ENCODE results near the gene KCNAB3. TPM values are rescaled to one million over a fixed set of nuclear protein-coding genes. Genes with fewer than 3 reads are reported as not detected.
"Not testable (repeated sequence)": the region's sequence is repeated elsewhere in the genome, so short reads cannot be mapped to it uniquely, and the experiment has no call there.

KCNAB3 gene
- 4.4 TPM for polyA plus RNA-seq (2013, experiment 1 of 2; ENCODE audit: insufficient read length)
- 4.3 TPM for polyA plus RNA-seq (2013, experiment 2 of 2; ENCODE audit: insufficient read length)

DNA sequence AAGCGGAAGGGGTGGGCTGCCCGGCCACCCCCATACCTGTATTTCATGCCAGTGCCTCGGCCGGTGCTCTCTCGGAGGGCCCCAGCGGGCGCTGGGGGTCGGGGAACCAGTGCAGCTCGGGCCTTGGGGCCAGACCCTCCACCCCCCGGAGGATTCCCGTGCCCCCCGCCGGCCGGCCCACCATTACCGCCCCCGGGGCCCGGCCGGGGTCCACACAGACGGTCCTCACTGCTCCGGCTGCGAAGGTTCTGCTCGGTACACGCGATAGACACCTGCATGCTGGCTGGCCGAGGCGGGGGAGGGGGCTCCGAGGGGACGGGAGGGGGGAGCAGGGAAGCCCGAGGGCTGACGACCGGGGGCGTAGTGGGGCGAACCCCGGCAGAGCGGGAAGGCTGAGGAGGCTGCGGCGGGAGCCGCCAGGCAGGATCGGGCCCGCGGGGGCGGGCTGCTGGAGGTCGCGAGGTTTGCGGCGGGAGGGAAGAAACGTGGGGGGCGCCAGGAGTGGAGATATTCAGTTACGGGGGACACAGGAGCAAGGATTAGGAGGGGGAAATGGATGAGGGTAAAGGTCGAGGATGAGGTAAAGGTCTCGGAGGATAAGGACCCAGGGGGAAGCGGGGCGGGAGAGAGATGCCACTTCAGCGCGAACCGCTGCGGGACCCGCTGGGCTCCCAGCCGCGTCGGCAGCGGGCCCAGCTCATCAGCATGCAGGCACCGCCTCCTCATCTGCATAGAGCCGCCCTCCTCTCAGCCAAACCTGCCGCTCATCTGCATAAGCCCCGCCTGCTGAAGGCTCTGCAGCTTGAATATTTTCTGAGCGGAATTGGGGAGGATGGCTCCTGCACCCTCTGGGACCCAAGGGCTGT is at the start of gene KCNAB3:
Gene KCNAB3 (minus strand): TSS at position 699 of the 866 bp plus-strand sequence. CDS start 421 bp downstream, at position 278.
- peak; percentile 79 for DNase-seq

DNA sequence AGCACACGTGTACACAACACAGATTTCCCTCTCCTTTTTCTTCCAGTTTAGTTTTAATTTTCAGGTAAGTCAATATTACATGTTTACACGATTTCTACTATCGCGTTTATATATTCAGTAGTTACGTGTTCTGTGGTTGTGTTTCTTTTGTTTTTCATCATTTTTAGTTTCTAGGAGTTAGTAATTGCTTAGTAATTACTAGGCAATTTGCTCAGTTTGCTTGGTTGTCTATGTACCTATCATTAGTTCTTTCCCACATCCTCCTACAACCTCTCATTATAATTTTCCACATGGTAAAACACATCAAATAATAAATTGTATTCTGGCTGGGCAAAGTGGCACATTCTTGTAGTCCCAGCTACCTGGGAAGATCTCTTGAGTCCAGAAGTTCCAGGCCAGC is 48.1 kb upstream of the KCNAB3 start:
- DNase-seq, result no peak

DNA sequence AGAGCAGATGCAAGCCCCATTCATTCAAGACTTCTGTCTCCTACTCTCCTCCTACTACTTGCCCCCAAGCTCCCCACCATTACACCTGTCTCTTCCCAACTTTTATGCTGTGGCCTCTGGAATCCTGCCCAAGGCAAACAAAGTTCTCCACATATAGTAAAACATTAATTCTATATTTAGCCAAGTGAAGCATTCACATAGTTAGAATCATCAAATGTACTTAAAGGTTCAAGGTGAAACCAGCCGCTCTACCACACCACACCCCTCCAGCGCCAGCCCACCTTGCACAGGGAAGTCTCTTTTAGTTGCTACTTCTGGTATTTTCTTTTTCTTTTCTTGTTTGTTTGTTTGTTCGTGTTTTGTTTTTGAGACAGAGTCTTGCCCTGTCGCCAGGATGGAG is 47.4 kb upstream of the KCNAB3 start:
- no peak for DNase-seq

DNA sequence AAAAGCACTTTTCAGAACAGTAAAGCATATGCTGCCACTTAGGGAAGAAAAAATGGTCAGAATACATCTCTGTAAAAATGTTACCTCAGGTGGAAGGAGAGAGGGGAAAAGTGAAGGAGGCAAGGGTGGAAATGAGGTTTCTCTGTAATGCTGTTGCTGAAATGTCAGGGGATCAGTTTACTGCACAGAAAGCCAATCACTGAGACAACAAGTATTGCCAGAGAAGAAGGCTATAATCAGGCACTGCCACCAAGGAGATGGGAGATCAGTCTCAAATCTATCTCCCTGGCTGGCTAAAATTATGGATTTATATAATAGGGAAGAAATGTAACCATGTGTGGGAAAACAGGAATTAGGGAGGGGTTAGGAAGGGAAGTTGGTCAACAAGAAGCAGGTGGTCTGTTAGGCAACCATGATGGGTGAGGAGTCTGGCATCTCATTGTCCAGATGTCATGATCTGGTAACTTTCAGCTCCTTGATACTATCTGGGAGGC is 45.0 kb upstream of the KCNAB3 start:
- no peak for DNase-seq

DNA sequence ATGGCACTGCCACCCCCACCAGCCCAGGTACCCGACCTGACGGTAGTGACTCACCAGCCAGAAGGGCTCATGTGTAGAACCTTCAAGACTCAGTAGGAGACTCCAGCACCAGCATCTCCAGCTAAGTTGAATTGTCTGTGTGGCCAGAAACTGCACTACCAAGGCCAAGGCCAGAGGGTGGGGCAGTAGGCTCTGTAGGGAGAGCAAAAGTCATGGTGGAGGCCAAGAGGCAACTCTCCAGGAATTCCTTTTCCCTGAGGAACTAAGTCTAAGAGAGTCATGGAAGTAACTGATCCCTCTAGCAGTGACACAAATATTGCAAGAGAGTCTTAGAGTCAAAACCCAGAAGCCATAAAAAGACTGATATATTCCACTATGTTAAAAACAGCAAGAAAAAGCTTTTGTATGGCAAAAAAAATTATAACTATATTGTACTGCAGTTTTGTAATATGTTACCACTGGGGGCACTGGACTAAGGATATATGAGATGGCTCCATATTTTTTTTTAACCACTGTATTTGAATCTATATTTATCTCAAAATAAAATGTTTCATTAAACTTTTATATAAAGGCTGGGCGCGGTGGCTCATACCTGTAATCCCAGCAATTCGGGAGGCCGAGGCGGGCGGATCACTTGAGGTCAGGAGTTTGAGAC is 42.6 kb upstream of the KCNAB3 start:
- DNase-seq, result no peak

DNA sequence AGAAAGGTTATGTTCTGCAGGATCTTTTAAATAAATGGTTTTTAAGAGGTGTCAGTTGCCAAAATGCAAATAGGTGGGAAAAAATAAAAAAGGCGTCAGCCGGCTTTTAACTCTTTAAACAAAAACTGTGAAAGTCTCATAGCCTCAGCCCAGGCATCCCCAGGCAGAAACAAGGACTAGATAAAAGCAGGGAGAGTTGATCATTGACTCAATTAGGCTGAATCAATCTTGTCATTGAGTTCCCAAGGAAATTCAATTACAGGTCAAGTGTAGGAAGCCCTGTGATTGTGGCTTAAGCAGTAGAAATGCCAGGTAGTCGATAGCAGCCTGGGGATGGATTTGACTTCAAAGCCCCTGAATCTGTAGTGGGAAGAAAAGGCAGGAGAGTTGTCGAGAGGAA is 42.0 kb upstream of the KCNAB3 start:
- no peak for DNase-seq

DNA sequence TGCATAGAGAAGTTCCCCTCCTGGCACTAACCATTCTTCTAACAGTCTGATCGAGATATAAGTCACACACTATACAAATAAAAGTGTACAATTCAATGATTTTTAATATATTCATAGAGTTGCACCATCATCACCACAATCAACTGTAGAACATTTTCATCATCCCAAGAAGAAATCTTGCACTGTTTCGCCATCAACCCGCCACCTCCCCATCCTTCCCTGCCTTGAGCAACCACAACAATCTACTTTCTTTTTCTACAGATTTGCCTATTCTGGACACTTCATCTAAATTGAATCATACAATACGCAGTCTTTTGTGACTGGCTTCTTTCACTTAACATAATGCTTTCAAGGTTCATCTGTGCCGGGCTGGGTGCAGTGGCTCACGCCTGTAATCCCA is 39.8 kb upstream of the KCNAB3 start:
- DNase-seq, result no peak

DNA sequence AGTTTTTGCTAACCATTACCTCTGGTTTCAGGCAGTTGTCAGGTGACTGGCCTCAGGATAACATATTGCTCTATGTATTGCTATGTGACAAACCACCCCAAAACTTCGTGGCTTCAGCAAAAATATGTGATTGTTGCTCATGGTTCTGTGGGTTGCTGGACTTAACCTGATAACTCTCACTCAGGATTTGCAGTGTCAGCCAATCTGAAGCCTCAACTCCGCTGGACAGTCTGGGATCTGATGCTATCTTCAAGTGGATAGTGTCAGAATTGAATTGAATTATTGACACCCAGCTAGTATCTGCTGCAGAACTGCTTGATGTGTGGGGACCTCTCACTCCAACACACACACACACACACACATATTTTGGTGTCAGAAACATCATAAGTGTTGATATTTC is 38.1 kb upstream of the KCNAB3 start:
- DNase-seq, result no peak

DNA sequence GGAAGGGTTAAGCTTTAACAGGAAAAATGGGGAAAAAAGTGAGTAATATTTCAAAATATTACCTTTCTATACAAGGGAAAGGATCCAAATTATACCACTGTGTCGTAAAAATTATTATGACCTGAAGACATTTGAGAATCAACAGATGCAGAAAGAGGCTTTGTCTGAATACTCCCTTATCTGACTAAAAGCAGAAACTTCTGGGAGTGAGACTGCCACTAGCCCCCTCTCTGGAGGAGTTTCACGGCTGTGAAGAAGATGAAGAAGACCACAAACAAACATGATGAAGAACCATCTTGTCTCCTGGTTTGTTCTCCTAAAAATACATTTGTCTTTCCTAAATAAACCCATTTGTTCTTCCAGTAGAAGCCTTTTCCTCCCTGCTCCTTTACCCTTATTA is 31.8 kb upstream of the KCNAB3 start:
- no peak for DNase-seq

DNA sequence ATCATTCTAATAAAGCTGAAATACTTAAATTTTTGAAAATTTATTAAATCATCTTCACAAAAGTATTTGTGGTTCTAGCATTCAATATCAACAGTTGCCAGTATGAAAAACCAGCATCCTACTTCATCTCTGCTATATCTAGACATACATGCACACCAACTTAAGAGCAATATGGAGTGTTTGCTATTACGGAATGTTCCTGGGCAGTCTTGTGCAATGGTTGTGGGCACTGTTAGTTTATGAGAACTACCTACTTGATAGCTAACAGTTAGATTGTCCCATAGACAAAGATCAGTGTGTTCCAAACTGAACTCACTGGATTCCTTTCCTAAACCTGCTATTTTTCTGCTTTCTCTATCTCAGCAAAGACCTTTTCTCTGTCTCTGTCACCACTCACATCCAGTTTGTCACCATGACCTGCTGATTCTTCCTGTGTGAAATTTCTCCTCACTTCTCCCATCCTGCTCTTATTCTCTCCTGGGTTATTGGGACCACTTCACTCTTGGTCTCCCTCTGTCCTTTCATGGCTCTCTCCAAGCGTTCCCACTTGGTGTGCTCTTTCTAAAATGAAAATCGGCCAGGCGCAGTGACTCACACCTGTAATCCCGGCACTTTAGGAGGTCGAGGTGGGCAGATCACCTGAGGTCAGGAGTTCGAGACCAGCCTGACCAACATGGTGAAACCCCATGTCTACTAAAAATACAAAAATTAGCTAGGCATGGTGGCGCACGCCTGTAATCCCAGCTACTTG is 30.0 kb upstream of the KCNAB3 start:
- no peak for DNase-seq

DNA sequence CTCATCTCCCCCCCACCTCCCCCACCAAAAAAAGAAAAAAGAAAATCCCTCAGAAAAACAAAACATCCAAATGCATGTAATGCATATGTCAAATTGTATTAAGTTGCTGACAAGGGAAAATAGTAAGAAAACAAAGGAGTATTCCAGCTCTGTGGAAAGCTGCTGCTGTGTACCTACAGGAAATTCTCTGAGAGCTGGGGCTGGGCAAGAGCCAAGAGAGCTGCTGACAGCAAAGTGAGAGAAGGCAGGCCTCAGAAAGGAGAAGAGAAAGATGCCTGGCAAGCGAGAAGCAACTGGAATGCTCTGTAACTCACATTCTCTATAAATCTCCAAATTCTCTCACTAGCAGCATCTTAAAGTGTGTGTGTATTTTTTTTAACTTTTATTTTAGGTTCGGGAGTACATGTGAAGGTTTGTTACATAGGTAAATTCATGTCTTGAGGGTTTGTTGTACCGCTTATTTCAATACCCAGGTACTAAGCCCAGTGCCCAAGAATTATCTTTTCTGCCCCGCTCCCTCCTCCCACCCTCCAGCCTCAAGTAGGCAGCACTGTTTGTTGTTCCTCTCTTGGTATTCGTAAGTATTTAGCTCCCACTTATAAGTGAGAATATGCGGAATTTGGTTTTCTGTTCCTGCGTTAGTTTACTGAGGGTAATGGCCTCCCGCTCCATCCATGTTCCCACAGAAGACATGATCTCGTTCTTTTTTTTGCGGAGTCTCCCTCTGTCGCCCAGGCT is 26.7 kb upstream of the KCNAB3 start:
- peak; percentile 18 for DNase-seq

DNA sequence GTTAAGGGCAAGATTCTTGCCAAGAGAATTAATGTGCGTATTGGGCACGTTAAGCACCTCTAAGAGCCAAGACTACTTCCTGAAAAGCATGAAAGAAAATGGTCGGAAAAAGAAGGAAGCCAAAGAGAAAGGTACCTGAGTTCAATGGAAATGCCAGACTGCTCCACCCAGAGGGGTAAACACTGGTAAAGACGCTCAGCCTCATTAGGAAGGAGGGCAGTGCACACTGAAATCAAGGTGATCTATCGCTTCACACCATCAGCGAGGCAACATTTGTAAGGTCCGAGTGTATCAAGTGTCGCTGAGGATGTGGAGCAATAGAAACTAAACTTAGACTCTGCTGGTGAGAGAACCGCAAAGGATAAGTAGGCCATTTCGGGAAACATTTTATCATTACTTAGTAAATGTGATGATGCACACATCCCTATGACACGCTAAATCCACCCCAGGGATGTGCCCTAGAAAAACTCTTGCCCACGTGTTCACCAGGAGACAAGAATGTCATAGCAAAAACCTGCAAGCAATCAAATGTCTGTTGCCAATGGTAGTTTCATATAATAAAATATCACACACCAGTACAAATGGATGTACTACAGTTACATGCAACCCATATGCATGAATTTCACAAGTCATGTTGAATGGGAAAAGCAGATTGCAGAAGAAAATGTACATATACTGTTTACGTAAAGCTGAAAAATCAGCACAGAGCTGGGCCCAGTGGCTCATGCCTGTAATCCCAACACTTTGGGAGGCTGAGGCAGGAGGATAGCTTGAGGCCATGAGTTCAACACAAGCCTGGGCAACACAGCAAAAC is 26.0 kb upstream of the KCNAB3 start:
- peak; percentile 4 for DNase-seq

DNA sequence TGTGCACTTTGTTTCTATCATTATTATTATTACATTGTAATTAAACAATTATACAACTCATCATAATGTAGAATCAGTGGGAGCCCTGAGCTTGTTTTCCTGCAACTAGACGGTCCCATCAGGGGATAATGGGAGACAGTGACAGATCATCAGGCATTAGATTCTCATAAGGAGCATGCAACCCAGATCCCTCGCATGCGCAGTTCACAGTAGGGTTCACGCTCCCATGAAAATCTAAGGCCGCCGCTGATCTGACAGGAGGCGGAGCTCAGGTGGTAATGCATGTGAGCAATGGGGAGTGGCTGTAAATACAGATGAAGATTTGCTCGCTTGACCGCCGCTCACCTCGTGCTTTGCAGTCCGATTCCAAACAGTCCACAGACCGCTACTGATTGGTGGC is 23.6 kb upstream of the KCNAB3 start:
- not testable (repeated sequence) for DNase-seq

DNA sequence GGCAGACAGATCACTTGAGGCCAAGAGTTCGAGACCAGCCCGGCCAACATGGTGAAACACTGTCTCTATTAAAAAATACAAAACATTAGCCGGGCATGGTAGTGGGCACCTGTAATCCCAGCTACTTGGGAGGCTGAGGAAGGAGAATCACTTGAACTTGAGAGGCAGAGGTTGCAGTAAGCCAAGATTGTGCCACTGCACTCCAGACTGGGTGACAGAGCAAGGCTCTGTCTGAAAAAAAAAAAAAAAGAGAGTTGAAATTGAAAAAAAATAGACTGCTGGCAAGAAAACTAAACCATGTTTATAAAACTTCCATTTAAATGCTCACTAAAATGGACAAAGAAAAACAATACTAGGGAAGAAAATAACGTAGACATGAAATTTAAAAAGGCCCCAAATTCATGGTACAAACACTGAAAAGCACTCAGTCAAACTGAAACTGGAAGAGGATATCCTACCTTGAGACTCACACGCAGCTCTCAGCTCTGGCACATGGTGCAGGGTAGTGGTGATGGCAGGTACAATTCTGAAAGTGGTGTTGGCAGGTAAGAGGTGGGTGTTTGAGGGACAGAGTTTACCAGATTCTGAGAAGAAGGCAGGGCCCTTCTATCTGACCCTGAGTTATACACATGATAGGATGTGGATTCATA is 21.6 kb upstream of the KCNAB3 start:
- no peak for DNase-seq

DNA sequence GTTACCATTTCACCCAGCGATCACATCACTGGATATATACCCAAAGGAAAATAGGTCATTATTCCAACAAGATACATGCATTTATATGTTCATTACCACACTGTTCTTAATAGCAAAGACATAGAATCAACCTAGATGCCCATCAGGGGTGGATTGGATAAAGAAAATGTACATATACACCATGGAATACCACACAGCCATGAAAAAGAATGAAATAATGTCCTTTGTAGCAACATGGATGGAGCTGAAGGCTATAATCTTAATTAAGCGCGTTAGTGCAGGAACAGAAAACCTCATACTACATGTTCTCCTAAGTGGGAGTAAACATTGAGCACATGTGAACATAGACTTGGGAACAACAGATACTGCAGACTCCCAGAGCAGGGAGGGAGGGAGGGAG is 20.9 kb upstream of the KCNAB3 start:
- DNase-seq, result no peak

DNA sequence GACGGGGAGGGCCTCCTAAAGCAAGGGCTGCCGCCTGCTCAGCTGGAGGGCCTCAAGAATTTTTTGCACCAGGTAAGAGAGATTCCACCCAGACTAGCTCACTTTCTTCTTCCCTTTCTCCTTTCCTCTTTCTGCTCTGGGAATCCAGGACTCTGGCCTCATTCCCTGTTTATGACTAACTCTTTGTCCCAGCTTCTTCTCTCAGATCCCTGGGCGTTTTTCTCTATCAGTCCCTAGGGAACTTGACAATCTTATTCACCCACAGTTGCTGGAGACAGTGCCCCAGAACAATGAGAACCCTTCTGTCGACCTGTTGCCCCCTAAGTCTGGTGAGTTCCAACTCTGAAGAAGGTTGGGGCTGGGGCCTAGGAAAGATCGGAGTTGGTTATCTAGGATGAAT is 18.0 kb upstream of the KCNAB3 start:
- DNase-seq, result no peak

DNA sequence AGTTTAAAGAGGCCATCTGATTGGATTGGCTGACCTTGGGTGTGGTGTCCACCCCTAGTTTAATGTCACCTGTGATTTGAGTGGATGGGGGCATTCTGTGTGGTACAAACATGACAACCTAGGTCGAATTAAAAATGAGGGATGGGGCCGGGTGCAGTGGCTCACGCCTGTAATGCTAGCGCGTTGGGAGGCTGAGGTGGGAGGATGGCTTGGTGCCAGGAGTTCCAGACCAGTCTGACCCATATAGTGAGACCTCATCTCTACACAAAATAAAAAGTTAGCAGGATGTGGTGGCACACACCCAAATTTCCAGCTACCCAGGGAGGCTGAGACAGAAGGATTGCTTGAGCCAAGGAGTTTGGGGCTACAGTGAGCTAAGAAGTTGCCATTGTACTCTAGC is 16.8 kb upstream of the KCNAB3 start:
- no peak for DNase-seq

DNA sequence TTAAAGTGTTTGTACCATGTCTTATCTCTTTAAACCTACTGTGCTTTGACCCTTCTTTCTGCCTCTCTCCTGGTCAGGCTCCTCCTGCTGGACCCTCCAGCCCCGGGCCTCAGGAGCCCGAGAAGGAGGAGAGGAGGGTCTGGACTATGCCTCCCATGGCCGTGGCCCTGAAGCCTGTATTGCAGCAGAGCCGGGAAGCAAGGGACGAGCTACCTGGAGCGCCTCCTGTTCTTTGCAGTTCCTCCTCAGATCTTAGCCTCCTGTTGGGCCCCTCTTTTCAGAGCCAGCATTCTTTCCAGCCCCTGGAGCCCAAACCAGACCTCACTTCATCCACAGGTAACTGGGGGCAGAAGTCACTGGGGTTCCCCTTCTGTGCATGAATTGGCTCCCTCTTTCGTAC is 16.0 kb upstream of the KCNAB3 start:
- DNase-seq, result no peak

DNA sequence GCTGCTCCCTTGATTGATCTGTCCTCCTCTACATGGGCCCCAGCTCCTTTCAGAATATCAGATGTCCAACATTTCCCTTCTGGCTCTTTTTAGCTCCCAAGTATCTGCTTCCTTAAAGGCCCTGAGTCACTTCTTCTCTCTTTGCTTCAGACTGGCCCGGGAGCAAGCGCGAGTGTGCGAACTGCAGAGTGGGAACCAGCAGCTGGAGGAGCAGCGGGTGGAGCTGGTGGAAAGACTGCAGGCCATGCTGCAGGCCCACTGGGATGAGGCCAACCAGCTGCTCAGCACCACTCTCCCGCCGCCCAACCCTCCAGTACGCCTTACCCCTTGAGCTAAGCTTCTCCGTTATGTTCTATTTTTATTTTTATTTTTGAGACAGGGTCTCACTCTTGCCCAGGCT is 14.7 kb upstream of the KCNAB3 start:
- DNase-seq, result no peak

DNA sequence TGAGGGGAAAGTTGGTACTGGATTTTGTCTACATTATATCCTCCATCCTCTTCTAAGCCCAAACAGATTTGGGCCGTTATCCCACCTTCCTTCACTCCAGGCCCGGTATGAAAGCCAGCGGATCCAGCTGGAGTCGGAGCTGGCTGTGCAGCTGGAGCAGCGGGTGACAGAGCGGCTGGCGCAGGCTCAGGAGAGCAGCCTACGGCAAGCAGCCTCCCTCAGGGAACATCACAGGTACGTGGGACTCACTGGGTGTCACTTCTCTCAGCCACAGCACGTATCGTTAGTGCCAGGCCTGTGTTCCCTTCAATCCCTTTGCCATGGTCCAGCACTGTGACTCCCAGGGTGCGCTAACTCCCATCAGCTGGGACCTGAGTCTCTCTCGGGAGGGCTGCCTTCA is 13.6 kb upstream of the KCNAB3 start:
- DNase-seq, result no peak

DNA sequence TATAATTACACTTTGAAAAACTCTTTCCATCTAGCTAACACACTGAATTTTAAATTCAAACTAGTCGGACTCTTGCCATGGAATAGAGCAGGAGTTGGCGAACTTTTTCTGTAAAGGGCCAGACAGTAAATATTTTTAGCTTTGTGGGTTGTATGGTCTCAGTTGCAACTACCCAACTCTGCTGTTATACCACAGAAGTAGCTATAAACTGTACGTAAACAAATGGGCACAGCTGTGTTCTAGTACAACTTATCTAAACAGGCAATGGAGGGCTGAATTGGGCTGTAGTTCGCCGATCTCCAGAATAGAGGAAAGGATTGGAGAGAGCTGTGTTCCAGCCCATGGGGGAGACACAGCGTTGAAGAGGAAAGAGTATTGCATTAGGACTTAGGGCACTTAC is 11.1 kb upstream of the KCNAB3 start:
- DNase-seq, result no peak

Data from fibroblast of skin of scalp (primary cell).